ENCODE results near the gene TNFRSF19.

DNA sequence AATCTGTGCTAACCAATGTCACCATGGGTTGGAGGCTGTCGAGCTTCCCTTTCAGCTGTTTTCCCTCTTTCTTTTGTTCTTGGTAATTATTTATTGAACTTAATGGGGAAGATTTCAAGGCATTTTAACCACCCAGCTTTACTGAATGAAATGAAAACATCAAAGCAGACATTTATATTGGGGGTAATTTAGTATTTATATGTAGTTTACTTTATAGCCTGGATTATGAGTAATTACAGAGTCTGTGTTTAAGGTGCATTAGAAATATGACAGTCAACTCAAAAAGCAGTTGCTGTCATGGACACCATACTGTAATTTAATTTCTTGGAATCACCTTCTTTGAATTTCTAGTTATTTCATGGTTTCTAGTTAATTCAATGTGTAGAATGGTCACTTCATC is 42.0 kb downstream of the TNFRSF19 start:
- TF ChIP-seq EZH2 (IDR thresholded peaks at IDR 0.05) (no peak), POLR2AphosphoS5 (IDR thresholded peaks at IDR 0.05; ENCODE audit: borderline replicate concordance, low read depth, low read length) (no peak)
